Fibroblast of lung (primary cell): ENCODE measurements around the gene PRPF40B. TPM values are rescaled to one million over a fixed set of nuclear protein-coding genes. Genes with fewer than 3 reads are reported as not detected.

Experiments used
- DNase-seq, 2 donors: peaks; one replicate each; pipeline versions ENCODE4 v3.0.0 to v3.0.0-alpha.2; 2010; ENCODE audit warnings: low read depth in 2 of 2
- H2AFZ ChIP-seq: 2 replicates; pipeline ENCODE4 v1.5.1; 2012; ENCODE audit warnings: low read length, control low read depth, inconsistent platforms
- H3K27ac ChIP-seq: 2 replicates; pipeline ENCODE4 v1.5.1; 2011; ENCODE audit warnings: low read length, control low read depth; ENCODE audit not compliant: insufficient read depth
- H3K27me3 ChIP-seq: 2 replicates; pipeline ENCODE4 v1.5.1; 2011; ENCODE audit warnings: mild to moderate bottlenecking, low read length; ENCODE audit not compliant: control insufficient read depth, insufficient read depth
- H3K36me3 ChIP-seq: 2 replicates; pipeline ENCODE4 v1.5.1; 2011; ENCODE audit warnings: low read length; ENCODE audit not compliant: control insufficient read depth, insufficient read depth
- H3K4me1 ChIP-seq: 2 replicates; pipeline ENCODE4 v1.5.1; 2011; ENCODE audit warnings: low read length; ENCODE audit not compliant: control insufficient read depth, insufficient read depth; ENCODE audit errors: extremely low read depth
- H3K4me2 ChIP-seq: 2 replicates; pipeline ENCODE4 v1.5.1; 2011; ENCODE audit warnings: low read length, control low read depth; ENCODE audit not compliant: insufficient read depth; ENCODE audit errors: extremely low read depth
- H3K4me3 ChIP-seq, 4 experiments: fragments of 200-600 bp in 1 of 4; sonication (generic) in 1 of 4; replicated peaks in 1 of 4; 2 replicates each; pipeline ENCODE4 v1.5.1; 2011 to 2016; ENCODE audit warnings: low read length in 4 of 4, low read depth in 3 of 4, mild to moderate bottlenecking in 3 of 4, control low read depth in 2 of 4, inconsistent platforms in 1 of 4, mixed read lengths in 1 of 4; ENCODE audit not compliant: insufficient read depth in 1 of 4; ENCODE audit errors: control extremely low read depth in 1 of 4
- H3K79me2 ChIP-seq: 2 replicates; pipeline ENCODE4 v1.5.1; 2012; ENCODE audit warnings: mild to moderate bottlenecking, low read length, inconsistent platforms; ENCODE audit not compliant: control insufficient read depth, insufficient read depth
- H3K9ac ChIP-seq: 2 replicates; pipeline ENCODE4 v1.5.1; 2011; ENCODE audit warnings: mild to moderate bottlenecking, low read length, control low read depth; ENCODE audit not compliant: insufficient read depth
- H3K9me3 ChIP-seq: 2 replicates; pipeline ENCODE4 v1.5.1; 2012; ENCODE audit warnings: low read depth, low read length; ENCODE audit not compliant: control insufficient read depth, insufficient read depth
- H4K20me1 ChIP-seq: 2 replicates; pipeline ENCODE4 v1.5.1; 2011; ENCODE audit warnings: low read length; ENCODE audit not compliant: control insufficient read depth, insufficient read depth; ENCODE audit errors: extremely low read depth
- CTCF ChIP-seq, 2 donors: IDR thresholded peaks in 1 of 2; conservative IDR thresholded peaks in 1 of 2; 1 replicate in 1 of 2; 2 replicates in 1 of 2; pipeline ENCODE4 v1.5.1; 2011 to 2012; ENCODE audit warnings: low read length in 2 of 2, control low read depth in 1 of 2, inconsistent platforms in 1 of 2, low read depth in 1 of 2, mild to moderate bottlenecking in 1 of 2
- EZH2 ChIP-seq: IDR thresholded peaks from 2 replicates; pipeline ENCODE4 v1.5.1; 2012; ENCODE audit warnings: low read length, control low read depth, mild to moderate bottlenecking; ENCODE audit errors: missing control alignments
- polyA plus RNA-seq, 2 donors: library from polyadenylated mRNA; depleted of rRNA in 1 of 2; stranded (reverse) in 1 of 2; unstranded in 1 of 2; fragments of >200 nt; gene quantifications; 2 replicates each; pipeline ENCODE4 v1.2.1, GENCODE V29; 2011 to 2012; ENCODE audit warnings: missing spikeins in 1 of 2
- total RNA-seq: library from RNA; depleted of rRNA; stranded (reverse); fragments of >200 nt; gene quantifications from 2 replicates; pipeline ENCODE4 v1.2.1, GENCODE V29; 2014

Gene PRPF40B
- total and polyA plus RNA-seq, 2 donors (not counting 1 experiment from before 2014, with no cell fraction given), result 6.4 to 11.7 TPM

- Histone ChIP-seq H3K4me1 (peaks cover 21% of the 10 kb centered on the region), H3K36me3 (no peaks in the 10 kb centered on the region), H4K20me1 (no peaks in the 10 kb centered on the region), H3K9me3 (no peaks in the 10 kb centered on the region), H3K79me2 (peaks cover 8% of the 10 kb centered on the region), H3K27me3 (no peaks in the 10 kb centered on the region), H3K4me2 (no peak overlapping the region), H3K9ac (no peak overlapping the region), H2AFZ (no peak overlapping the region), H3K4me3 (no peak overlapping the region), H3K27ac (no peak overlapping the region)
- no peak for DNase-seq
- TF ChIP-seq CTCF (conservative IDR thresholded peaks at IDR 0.05 in 1 of 2, IDR thresholded peaks at IDR 0.05 in 1 of 2; ENCODE audit: low read depth in 1 of 2, low read length in 2 of 2) (no peak), EZH2 (no peak)
Measured at GRCh38 chr12:49669796-49670195, 46.4 kb downstream of the PRPF40B start.

GRCh38 chr12:49671031-49671765 lies 47.8 kb downstream of the PRPF40B start:
- Histone ChIP-seq H3K27ac (no peak overlapping the region), H3K4me2 (no peak overlapping the region), H3K27me3 (no peaks in the 10 kb centered on the region), H3K4me1 (peaks cover 24% of the 10 kb centered on the region), H3K4me3 (no peak overlapping the region), H3K79me2 (peaks cover 8% of the 10 kb centered on the region), H3K36me3 (no peaks in the 10 kb centered on the region), H3K9me3 (no peaks in the 10 kb centered on the region), H2AFZ (no peak overlapping the region), H4K20me1 (no peaks in the 10 kb centered on the region), H3K9ac (no peak overlapping the region)
- DNase-seq, result no peak
- TF ChIP-seq CTCF (conservative IDR thresholded peaks at IDR 0.05 in 1 of 2, IDR thresholded peaks at IDR 0.05 in 1 of 2; ENCODE audit: low read depth in 1 of 2, low read length in 2 of 2) (no peak), EZH2 (no peak)

GRCh38 chr12:49672301-49673217 lies 49.2 kb downstream of the PRPF40B start:
- TF ChIP-seq CTCF (conservative IDR thresholded peaks at IDR 0.05 in 1 of 2, IDR thresholded peaks at IDR 0.05 in 1 of 2; ENCODE audit: low read depth in 1 of 2, low read length in 2 of 2) (no peak), EZH2 (no peak)
- no peaks in the 10 kb centered on the region for H3K27me3 ChIP-seq
- peaks cover 8% of the 10 kb centered on the region for H3K79me2 ChIP-seq
- H2AFZ ChIP-seq, result no peak overlapping the region
- peak overlapping the region; percentile 59 for H3K4me2 ChIP-seq
- peak overlapping the region; percentile 79 for H3K27ac ChIP-seq
- no peaks in the 10 kb centered on the region for H4K20me1 ChIP-seq
- H3K36me3 ChIP-seq, result no peaks in the 10 kb centered on the region
- H3K4me1 ChIP-seq, result peaks cover 23% of the 10 kb centered on the region
- H3K9ac ChIP-seq, result no peak overlapping the region
- H3K9me3 ChIP-seq, result no peaks in the 10 kb centered on the region
- peak overlapping the region in 1 of 4 experiments; percentile 16 for H3K4me3 ChIP-seq
- no peak for DNase-seq
